ENCODE measurements around the gene RAVER2. TPM values are rescaled to one million over a fixed set of nuclear protein-coding genes. Genes with fewer than 3 reads are reported as not detected.

The RAVER2 gene
- total RNA-seq, 2 experiments from 2014 or later: 2.6 to 3.1 TPM

DNA sequence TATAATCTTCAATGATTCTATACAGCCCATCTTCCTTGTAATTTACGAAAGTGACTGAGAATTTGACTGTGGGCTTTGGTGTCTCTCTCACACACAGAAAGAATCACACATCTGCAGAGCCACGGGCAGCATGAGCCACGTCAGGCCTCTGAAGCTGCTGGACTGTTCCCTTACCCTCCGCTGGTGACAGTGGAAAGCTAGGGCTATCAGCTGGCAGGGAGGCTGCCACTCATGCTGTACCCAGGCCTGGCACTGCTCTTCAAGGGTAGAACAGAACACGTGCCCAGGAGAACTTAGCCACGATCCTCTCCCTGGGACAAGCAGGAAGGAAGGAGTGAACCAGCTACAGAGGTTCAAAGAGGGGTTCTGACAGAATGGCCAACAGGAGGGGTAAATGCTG is 130.7 kb downstream of the RAVER2 start:
- H3K4me3 Mint-ChIP-seq: no peak overlapping the region
- H3K4me1 Mint-ChIP-seq (ENCODE audit: low read depth): peaks cover 41% of the 10 kb centered on the region
- TF ChIP-seq, protein P1, sequence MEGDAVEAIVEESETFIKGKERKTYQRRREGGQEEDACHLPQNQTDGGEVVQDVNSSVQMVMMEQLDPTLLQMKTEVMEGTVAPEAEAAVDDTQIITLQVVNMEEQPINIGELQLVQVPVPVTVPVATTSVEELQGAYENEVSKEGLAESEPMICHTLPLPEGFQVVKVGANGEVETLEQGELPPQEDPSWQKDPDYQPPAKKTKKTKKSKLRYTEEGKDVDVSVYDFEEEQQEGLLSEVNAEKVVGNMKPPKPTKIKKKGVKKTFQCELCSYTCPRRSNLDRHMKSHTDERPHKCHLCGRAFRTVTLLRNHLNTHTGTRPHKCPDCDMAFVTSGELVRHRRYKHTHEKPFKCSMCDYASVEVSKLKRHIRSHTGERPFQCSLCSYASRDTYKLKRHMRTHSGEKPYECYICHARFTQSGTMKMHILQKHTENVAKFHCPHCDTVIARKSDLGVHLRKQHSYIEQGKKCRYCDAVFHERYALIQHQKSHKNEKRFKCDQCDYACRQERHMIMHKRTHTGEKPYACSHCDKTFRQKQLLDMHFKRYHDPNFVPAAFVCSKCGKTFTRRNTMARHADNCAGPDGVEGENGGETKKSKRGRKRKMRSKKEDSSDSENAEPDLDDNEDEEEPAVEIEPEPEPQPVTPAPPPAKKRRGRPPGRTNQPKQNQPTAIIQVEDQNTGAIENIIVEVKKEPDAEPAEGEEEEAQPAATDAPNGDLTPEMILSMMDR (IDR thresholded peaks at IDR 0.05): no peak
- intact Hi-C loops (cut with micrococcal nuclease): loop anchor here (5.0 kb wide), 1 partner anchor 87 kb away; no protein-coding TSS in a partner anchor
- CTCF ChIA-PET: interaction anchor here (1.0 to 1.2 kb wide), 2 partner anchors 51 to 191 kb away, joined by 3 read pairs; no protein-coding TSS in a partner anchor
- H3K27me3 Mint-ChIP-seq: no peaks in the 10 kb centered on the region
- DNase-seq: no peak
- POLR2A ChIA-PET: interaction anchor here (1.2 kb wide), 1 partner anchor 85 kb away, joined by 3 read pairs; no protein-coding TSS in a partner anchor
- H3K27ac Mint-ChIP-seq: no peak overlapping the region
- H3K9me3 Mint-ChIP-seq: no peaks in the 10 kb centered on the region
- H3K36me3 Mint-ChIP-seq (ENCODE audit: low read depth): peaks cover 62% of the 10 kb centered on the region
- no peak for ATAC-seq

DNA sequence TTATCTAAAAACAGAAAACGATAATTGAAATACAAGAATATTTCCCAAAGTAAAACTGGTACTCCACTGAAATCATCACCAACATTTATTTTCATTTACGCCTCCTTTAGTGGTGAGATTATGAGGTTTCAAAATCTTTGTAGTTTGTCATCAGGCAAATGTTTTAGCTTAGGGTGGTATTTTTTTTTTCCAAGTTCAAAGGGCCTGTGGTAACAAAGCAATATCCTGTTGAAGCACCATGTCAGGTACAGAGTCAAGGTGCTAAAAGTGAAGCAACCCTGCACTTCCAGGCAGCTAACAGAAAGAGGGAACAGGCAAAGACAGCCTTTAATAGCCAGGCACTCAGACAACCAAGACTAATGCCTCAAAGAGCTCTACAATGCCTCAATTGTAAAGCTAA is 132.3 kb downstream of the RAVER2 start:
- intact Hi-C loops (cut with micrococcal nuclease): loop anchor here (1.0 to 5.0 kb wide), 2 partner anchors 45 to 85 kb away; no protein-coding TSS in a partner anchor
- peaks cover 49% of the 10 kb centered on the region for H3K36me3 Mint-ChIP-seq (ENCODE audit: low read depth)
- ATAC-seq (peak; percentile 84), DNase-seq (peak; percentile 34)
- peaks cover 51% of the 10 kb centered on the region for H3K4me1 Mint-ChIP-seq (ENCODE audit: low read depth)
- ChIA-PET POLR2A (interaction anchor here (0.6 to 2.1 kb wide), 4 partner anchors 9 to 1370 kb away, joined by 3 to 7 read pairs (median 4); partner anchors contain the start of gene JAK1), CTCF (interaction anchor here (0.8 to 2.4 kb wide), 9 partner anchors 10 to 198 kb away, joined by 3 to 8 read pairs (median 5); no protein-coding TSS in a partner anchor)
- H3K27me3 Mint-ChIP-seq: no peaks in the 10 kb centered on the region
- no peaks in the 10 kb centered on the region for H3K9me3 Mint-ChIP-seq
- TF ChIP-seq, protein P1 (IDR thresholded peaks at IDR 0.05): no peak
- peak overlapping the region; percentile 22 for H3K27ac Mint-ChIP-seq
- no peak overlapping the region for H3K4me3 Mint-ChIP-seq

DNA sequence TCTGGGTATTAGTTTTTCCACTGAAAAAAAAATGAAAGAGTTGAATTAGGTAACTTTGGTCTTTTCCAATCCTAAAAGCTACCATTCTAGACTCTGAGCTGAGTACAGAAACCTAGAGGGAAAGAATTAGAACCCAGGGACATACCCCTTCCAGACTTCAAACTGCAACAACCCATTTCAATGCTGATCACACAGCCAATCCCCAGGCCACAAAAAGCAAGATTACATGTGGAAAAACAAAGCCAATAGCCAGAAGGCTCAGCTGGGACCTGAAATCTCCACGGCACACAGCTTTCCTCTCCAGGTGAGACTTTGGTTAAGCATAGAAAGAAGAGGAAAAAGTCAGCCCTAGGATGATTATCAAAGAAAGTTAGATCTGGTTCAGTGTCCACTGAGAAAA is 132.7 kb downstream of the RAVER2 start:
- H3K36me3 Mint-ChIP-seq (ENCODE audit: low read depth): peaks cover 48% of the 10 kb centered on the region
- TF ChIP-seq, protein P1 (IDR thresholded peaks at IDR 0.05): no peak
- no peak overlapping the region for H3K27ac Mint-ChIP-seq
- POLR2A ChIA-PET: interaction anchor here (0.8 to 2.1 kb wide), 4 partner anchors 8 to 89 kb away, joined by 3 to 7 read pairs (median 4); partner anchors contain the start of gene JAK1
- CTCF ChIA-PET: interaction anchor here (0.7 to 2.4 kb wide), 10 partner anchors 10 to 197 kb away, joined by 3 to 8 read pairs (median 4); no protein-coding TSS in a partner anchor
- intact Hi-C loops (cut with micrococcal nuclease): loop anchor here (1.0 to 5.0 kb wide), 2 partner anchors 45 to 85 kb away; no protein-coding TSS in a partner anchor
- no peak for DNase-seq
- no peak overlapping the region for H3K4me3 Mint-ChIP-seq
- no peaks in the 10 kb centered on the region for H3K9me3 Mint-ChIP-seq
- H3K27me3 Mint-ChIP-seq: no peaks in the 10 kb centered on the region
- H3K4me1 Mint-ChIP-seq (ENCODE audit: low read depth): peaks cover 54% of the 10 kb centered on the region
- no peak for ATAC-seq

DNA sequence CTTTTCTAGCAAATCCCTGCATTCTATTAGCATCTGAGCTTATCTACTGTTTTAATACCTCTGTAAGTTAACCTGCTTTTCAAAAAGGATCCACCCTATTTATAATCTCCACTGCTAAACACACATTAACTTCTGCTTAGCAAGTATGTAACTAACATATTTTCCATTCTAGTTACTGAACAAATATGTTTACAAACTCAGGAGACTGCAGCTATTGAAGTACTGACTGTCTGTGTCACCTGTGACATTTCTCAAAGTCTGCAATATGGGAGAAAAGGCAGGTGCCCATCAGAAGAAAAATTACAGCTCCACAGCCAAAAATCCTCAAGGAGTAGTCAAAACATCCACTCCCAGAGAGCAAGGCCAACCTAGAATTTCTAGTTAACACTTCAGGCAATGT is 133.2 kb downstream of the RAVER2 start:
- no peaks in the 10 kb centered on the region for H3K27me3 Mint-ChIP-seq
- POLR2A ChIA-PET: interaction anchor here (0.8 to 2.1 kb wide), 2 partner anchors 17 to 45 kb away, joined by 3 to 7 read pairs; no protein-coding TSS in a partner anchor
- CTCF ChIA-PET: interaction anchor here (0.7 to 2.4 kb wide), 7 partner anchors 9 to 155 kb away, joined by 3 to 8 read pairs (median 5); no protein-coding TSS in a partner anchor
- H3K4me3 Mint-ChIP-seq: no peak overlapping the region
- ATAC-seq (no peak), DNase-seq (no peak)
- H3K27ac Mint-ChIP-seq: no peak overlapping the region
- peaks cover 49% of the 10 kb centered on the region for H3K36me3 Mint-ChIP-seq (ENCODE audit: low read depth)
- TF ChIP-seq, protein P1 (IDR thresholded peaks at IDR 0.05): no peak
- intact Hi-C loops (cut with micrococcal nuclease): loop anchor here (5.0 kb wide), 1 partner anchor 84 kb away; no protein-coding TSS in a partner anchor
- H3K9me3 Mint-ChIP-seq: no peaks in the 10 kb centered on the region
- H3K4me1 Mint-ChIP-seq (ENCODE audit: low read depth): peaks cover 57% of the 10 kb centered on the region

Data from activated CD8-positive, alpha-beta T cell treated with anti-CD3 and anti-CD28 coated beads for 36 hours (primary cell).